NOMO-1 (cell line): ENCODE results near the gene EPOP.
A peak's percentile ranks its signal among the peaks of the same experiment; 100 is the strongest.

Experiments used
- DNase-seq, 2 experiments: peaks; one replicate each; lab custom pipeline; 2025; ENCODE audit not compliant: unreplicated experiment in 2 of 2; lab: John Stamatoyannopoulos, UW

Gene EPOP

GRCh38 chr17:38674749-38675615 lies at the start of gene EPOP:
TSS of gene EPOP (minus strand) at chr17:38674957. CDS start at chr17:38674495, 462 bp downstream.
- peak; percentile 79 to 84 for DNase-seq

GRCh38 chr17:38721802-38722201 lies 47.0 kb upstream of the EPOP start:
- no peak for DNase-seq

- no peak for DNase-seq
Measured at GRCh38 chr17:38720941-38721340, 46.2 kb upstream of the EPOP start.

DNA sequence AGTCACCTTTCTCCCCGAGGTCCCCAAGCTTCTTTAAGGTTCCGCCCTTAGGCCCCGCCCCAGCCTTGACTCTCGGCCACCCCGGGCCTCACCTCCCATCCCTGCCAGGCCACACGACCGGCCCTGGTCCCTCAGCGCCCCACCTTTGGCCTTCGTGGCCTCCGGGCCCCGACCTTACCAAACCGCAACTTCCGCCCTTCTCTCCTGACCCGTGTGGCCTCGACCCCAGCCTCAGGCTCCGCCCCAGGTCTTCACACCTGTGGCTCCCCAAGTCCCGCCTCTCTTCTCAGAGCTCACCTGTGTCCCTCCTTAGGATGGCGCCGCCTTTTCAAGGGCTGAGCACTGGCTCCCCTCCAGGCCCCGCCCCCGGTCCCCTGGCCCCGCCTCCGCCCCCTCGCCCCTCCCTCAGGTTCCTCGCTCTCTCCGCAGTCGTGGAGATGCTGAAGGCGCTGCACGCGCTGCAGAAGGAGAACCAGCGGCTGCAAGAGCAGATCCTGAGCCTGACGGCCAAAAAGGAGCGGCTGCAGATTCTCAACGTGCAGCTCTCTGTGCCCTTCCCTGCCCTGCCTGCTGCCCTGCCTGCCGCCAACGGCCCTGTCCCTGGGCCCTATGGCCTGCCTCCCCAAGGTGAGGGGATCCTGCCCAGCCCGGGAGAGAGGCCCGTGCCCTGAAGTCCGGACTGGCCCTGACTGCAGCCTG lies 45.3 kb upstream of the EPOP start:
- DNase-seq = no peak

DNA sequence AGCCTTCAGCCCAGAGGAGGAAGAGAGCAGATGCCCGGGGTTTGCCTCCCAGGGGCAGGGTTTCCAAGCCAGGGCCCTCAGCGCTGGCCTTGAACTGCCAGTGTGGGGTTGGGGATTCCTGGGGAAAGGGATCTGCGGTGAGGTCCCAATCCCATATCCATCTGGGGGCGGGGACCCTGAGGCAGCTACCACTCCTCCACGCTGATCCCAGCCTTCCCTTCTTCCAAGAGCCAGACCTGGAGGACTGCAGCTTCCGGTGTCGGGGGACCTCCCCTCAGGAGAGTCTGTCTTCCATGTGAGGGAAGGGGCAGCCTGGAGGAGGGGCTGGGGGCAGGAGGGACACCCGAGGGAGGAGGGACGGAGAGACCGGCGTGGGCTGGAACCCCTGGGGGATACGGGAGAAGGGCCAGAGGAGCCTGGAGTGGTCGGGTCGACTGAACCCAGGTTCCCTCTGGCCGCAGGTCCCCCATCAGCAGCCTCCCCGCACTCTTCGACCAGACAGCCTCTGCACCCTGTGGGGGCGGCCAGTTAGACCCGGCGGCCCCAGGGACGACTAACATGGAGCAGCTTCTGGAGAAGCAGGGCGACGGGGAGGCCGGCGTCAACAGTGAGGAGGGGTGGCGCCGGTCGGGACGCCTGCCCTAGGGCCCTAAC lies 44.7 kb upstream of the EPOP start:
- DNase-seq = no peak

DNA sequence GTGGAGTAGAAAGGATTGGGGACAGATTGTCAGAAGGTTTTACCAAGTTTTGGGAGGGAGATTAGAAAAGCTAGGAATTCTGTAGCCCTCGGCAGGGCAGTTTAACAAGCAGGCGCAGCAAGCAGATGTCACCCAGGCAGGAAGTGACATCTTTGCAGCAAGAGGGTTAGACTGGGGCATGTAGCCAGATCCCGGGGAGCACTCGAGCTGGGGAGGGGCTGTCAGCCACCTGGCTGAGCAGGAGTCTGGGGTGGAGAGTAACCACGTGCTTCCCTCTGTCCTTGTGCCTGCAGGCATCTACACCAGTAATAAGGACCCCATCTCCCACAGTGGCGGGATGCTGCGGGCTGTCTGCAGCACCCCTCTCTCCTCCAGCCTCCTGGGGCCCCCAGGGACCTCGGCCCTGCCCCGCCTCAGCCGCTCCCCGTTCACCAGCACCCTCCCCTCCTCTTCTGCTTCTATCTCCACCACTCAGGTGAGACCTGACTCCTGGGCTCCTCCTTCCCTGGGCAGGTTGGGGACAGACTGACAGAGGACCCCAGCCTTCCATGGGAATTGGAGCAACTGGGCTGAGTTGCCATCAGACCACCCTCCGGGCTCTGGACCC lies 42.5 kb upstream of the EPOP start:
- DNase-seq = no peak

DNA sequence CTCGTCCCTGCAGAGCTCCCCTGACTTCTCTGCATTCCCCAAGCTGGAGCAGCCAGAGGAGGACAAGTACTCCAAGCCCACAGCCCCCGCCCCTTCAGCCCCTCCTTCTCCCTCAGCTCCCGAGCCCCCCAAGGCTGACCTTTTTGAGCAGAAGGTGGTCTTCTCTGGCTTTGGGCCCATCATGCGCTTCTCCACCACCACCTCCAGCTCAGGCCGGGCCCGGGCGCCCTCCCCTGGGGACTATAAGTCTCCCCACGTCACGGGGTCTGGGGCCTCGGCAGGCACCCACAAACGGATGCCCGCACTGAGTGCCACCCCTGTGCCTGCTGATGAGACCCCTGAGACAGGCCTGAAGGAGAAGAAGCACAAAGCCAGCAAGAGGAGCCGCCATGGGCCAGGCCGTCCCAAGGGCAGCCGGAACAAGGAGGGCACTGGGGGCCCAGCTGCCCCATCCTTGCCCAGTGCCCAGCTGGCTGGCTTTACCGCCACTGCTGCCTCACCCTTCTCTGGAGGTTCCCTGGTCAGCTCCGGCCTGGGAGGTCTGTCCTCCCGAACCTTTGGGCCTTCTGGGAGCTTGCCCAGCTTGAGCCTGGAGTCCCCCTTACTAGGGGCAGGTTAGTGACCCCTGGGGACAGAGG lies 41.7 kb upstream of the EPOP start:
- DNase-seq = no peak

DNA sequence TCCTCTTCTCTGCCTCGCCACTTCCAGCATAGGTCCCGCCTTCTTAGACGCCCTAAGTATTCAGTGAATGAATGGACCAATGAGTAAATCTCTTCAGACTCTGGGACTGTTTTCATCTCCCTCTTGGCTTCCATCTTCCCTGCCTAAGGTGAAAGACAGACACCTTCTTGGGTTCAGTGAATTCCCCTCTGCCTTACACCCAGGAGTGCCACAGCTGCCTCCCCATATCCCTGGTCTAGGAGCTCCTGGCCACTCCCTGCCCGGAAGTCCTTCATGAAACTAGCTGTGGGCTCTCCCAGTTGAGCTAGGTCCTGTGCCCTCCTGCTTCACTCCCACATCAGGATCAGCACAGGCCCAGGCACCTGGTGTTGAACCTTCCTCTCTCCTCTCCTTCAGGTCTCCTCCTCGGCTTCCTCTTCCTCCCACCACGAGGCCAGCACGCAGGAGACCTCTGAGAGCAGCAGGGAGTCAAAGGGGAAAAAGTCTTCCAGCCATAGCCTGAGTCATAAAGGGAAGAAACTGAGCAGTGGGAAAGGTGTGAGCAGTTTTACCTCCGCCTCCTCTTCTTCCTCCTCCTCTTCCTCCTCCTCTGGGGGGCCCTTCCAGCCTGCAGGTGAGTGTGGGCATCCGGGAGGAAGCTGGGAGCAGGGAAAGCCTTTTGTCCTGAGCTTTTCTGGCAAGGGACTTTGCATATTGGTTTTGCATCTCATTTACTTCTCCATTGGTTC lies 40.6 kb upstream of the EPOP start:
- DNase-seq = no peak

DNA sequence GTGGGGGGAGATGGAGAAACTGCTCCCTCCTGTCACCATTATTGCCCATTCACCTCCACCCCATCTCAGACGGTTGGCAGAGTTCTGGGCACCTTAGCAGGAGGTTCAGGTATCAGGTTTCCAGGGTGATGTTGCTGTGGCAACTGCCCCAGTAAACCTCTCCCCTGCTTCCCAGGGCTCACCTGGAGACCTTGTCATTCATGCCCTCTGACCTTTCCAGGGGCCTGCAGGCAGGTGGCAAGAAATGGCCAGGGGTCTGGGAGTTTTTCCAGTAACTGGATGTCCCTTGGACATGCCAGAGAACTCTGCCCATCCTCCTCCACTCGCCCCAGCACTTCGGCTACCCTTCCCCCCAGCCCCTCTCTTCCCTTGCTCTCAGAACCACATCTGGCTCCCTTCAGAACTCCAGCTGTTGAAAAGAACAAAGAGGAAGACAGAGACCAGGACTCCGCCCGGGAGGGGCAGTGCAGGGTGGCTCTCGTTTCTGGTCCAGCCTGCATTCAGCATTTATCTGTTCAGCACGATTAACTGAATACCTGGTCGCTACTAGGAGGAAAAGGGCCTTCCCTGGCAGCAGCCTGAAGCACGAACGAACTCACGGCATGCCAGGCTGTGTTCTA lies 38.8 kb upstream of the EPOP start:
- no peak for DNase-seq

- no peak for DNase-seq
Measured at GRCh38 chr17:38712593-38712992, 37.8 kb upstream of the EPOP start.

GRCh38 chr17:38711792-38712571 lies 37.2 kb upstream of the EPOP start:
- DNase-seq = no peak

GRCh38 chr17:38710985-38711384 lies 36.2 kb upstream of the EPOP start:
- DNase-seq = no peak

DNA sequence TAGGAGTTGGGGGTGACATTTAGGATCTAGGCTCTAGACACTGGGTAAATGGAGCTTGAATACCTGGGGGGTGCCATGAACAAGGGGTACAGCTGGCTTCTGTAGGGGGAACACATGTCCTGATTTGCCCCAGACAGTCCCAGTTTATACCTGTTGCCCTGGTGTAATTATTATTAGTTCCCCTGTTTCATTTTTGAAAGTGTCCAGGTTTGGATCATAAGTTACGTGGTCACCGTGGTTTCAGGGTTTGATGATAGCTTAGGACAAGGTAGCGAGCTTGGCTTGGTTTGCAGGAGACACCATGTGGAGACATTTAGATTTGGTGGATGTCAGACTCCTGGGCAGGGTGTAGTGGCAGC lies 35.8 kb upstream of the EPOP start:
- no peak for DNase-seq

DNA sequence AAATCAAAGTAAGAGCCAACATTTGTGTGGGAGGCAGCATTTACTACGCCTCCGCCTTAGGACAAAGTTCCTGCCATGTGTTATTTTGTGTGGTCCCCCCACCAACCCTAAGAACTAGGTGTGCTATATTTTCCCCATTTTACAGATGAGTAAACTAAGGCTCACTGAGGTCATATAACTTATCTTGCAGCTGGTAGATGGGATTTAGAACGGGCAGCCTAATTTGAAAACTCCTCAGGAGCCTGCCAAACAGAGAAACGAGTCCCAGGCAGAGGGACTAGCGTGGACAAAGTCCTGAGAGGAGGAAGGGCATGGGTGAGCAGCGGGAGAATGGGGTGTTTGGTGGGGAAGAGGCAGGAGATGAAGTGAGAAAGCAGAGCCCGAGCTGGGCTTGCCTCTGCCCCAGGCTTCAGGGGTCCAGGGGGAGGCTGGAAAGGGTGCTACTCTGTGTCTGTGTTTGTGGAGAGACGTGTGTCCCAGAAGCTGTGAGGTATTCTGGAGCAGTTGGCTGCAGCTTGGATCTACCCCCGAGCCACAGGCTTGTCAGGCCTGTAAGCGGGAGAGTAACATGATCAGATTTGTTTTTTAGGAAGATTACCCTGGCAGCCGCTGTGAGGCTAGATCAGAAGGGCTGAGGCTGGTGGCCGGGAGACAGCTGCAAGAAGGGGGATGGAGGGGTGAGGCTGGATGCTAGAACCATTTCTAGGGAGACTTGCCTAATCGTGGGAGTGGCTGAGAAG lies 35.3 kb upstream of the EPOP start:
- DNase-seq = no peak

DNA sequence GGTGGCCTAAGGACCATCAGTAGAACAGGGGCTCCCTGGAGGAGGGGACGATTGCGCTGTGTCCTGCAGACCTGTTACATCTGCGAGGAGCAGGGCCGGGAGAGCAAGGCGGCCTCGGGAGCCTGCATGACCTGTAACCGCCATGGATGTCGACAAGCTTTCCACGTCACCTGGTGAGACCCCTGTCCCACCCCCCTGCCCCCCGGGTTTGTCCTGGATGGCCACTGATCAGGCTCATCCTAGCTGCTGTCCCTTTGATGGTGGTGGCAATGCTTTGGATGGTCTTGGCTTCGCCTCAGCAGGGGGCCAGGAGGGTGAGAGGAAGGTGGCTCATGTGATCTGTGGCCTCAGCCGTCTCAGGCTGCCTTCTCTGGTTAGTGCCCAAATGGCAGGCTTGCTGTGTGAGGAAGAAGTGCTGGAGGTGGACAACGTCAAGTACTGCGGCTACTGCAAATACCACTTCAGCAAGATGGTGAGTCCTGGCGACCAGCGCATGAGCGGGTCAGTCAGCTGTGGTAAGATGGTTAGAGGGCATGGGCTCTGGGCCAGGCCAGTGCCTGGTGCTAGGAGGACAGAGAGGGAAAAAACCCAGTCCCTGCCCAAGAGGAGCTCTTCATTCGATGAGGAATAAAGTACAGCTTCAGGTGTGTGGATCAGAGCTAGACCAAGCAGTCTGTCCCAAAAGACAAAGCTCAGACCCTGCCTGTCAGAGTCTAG lies 34.5 kb upstream of the EPOP start:
- DNase-seq = no peak

- no peak for DNase-seq
Measured at GRCh38 chr17:38707678-38708351, 33.1 kb upstream of the EPOP start.
